ENCODE results near the gene CCDC187. TPM values are rescaled to one million over a fixed set of nuclear protein-coding genes. Genes with fewer than 3 reads are reported as not detected.

The CCDC187 gene
- total RNA-seq, 1 experiment from 2014 or later: 0.11 TPM

- peaks cover 6% of the 10 kb centered on the region for H3K36me3 ChIP-seq (ENCODE audit: control insufficient read depth, insufficient read depth, low read length)
- ChIA-PET CTCF (interaction anchor here (0.5 kb wide), 1 partner anchor 13 kb away, joined by 10 read pairs; no protein-coding TSS in a partner anchor), POLR2A (no interaction called here)
- DNase-seq: no peak
- H3K4me3 Mint-ChIP-seq (ENCODE audit: unreplicated experiment): no peak overlapping the region
- no peak for TF ChIP-seq CTCF (IDR thresholded peaks at IDR 0.05; ENCODE audit: insufficient read depth in 1 of 2, low read depth in 1 of 2, low read length in 1 of 2, severe bottlenecking in 1 of 2, unreplicated experiment in 1 of 2)
- H3K27me3 ChIP-seq (replicated peaks; ENCODE audit: control insufficient read depth, insufficient read depth, low read length): no peaks in the 10 kb centered on the region
- H3K9me3 Mint-ChIP-seq (ENCODE audit: unreplicated experiment): peaks cover under 1% of the 10 kb centered on the region
- H3K27me3 Mint-ChIP-seq (ENCODE audit: insufficient read depth, unreplicated experiment): no peaks in the 10 kb centered on the region
- no TSS peak for BruUV-seq (replicated peaks)
- intact Hi-C loops (cut with micrococcal nuclease; ENCODE audit: unreplicated experiment): loop anchor here (10.0 kb wide), 1 partner anchor 45 kb away; no protein-coding TSS in a partner anchor
- H3K27ac Mint-ChIP-seq (ENCODE audit: unreplicated experiment): no peak overlapping the region
- H3K36me3 Mint-ChIP-seq (ENCODE audit: insufficient read depth, unreplicated experiment): peaks cover 62% of the 10 kb centered on the region
- no peaks in the 10 kb centered on the region for H3K4me1 Mint-ChIP-seq (ENCODE audit: low read depth, unreplicated experiment)
- no peaks in the 10 kb centered on the region for H3K4me1 ChIP-seq
- no peaks in the 10 kb centered on the region for H3K9me3 ChIP-seq
- H3K4me3 ChIP-seq (ENCODE audit: low read depth, low read length): no peak overlapping the region
These were observed 83.7 kb downstream of the CCDC187 start for GRCh38 chr9:136220017-136220729.

- intact Hi-C loops (cut with micrococcal nuclease; ENCODE audit: unreplicated experiment): no loop called here
- no peaks in the 10 kb centered on the region for H3K27me3 ChIP-seq (replicated peaks; ENCODE audit: control insufficient read depth, insufficient read depth, low read length)
- Mint-ChIP-seq H3K9me3 (ENCODE audit: unreplicated experiment) (peaks cover 9% of the 10 kb centered on the region), H3K4me3 (ENCODE audit: unreplicated experiment) (no peak overlapping the region), H3K27me3 (ENCODE audit: insufficient read depth, unreplicated experiment) (no peaks in the 10 kb centered on the region), H3K4me1 (ENCODE audit: low read depth, unreplicated experiment) (no peaks in the 10 kb centered on the region), H3K36me3 (ENCODE audit: insufficient read depth, unreplicated experiment) (peaks cover 70% of the 10 kb centered on the region), H3K27ac (ENCODE audit: unreplicated experiment) (no peak overlapping the region)
- H3K4me3 ChIP-seq (ENCODE audit: low read depth, low read length): no peak overlapping the region
- TF ChIP-seq CTCF (IDR thresholded peaks at IDR 0.05; ENCODE audit: insufficient read depth in 1 of 2, low read depth in 1 of 2, low read length in 1 of 2, severe bottlenecking in 1 of 2, unreplicated experiment in 1 of 2): no peak
- no peaks in the 10 kb centered on the region for H3K4me1 ChIP-seq
- no peak for DNase-seq
- peaks cover 14% of the 10 kb centered on the region for H3K36me3 ChIP-seq (ENCODE audit: control insufficient read depth, insufficient read depth, low read length)
- POLR2A ChIA-PET: no interaction called here
- CTCF ChIA-PET: no interaction called here
- no TSS peak for BruUV-seq (replicated peaks)
- peaks cover 7% of the 10 kb centered on the region; the same call in 1 of the 2 replicates for H3K9me3 ChIP-seq
These were observed 84.6 kb downstream of the CCDC187 start for GRCh38 chr9:136219276-136219675.

DNA sequence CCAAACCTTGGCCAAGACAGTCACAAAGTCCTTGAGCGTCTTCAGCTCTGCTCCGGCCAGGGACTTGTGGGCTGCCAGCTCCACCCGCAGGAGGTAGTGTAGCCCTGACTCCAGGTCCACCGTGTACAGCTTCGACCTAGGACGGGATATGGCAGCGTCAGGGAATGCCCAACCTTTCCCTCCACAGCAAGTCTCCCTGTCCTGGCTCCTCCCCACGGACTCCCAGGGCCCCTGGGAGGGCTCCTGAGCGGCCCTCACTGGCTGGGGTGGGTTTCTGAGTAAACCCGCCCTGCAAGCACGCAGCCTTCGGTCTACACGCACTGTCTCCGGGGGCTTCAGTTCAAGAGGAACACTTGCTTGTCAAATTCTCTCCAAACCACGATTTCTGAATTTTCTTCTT is 85.2 kb downstream of the CCDC187 start:
- Mint-ChIP-seq H3K27ac (ENCODE audit: unreplicated experiment) (no peak overlapping the region), H3K27me3 (ENCODE audit: insufficient read depth, unreplicated experiment) (no peaks in the 10 kb centered on the region), H3K36me3 (ENCODE audit: insufficient read depth, unreplicated experiment) (peaks cover 71% of the 10 kb centered on the region), H3K4me1 (ENCODE audit: low read depth, unreplicated experiment) (no peaks in the 10 kb centered on the region), H3K9me3 (ENCODE audit: unreplicated experiment) (peaks cover 9% of the 10 kb centered on the region), H3K4me3 (ENCODE audit: unreplicated experiment) (no peak overlapping the region)
- H3K27me3 ChIP-seq (replicated peaks; ENCODE audit: control insufficient read depth, insufficient read depth, low read length): no peaks in the 10 kb centered on the region
- intact Hi-C loops (cut with micrococcal nuclease; ENCODE audit: unreplicated experiment): no loop called here
- ChIA-PET POLR2A (no interaction called here), CTCF (interaction anchor here (1.1 kb wide), 1 partner anchor 85 kb away, joined by 4 read pairs; no protein-coding TSS in a partner anchor)
- no peak for TF ChIP-seq CTCF (IDR thresholded peaks at IDR 0.05; ENCODE audit: insufficient read depth in 1 of 2, low read depth in 1 of 2, low read length in 1 of 2, severe bottlenecking in 1 of 2, unreplicated experiment in 1 of 2)
- H3K36me3 ChIP-seq (ENCODE audit: control insufficient read depth, insufficient read depth, low read length): peaks cover 11% of the 10 kb centered on the region
- no peaks in the 10 kb centered on the region for H3K4me1 ChIP-seq
- DNase-seq: no peak
- H3K9me3 ChIP-seq: peaks cover 10% of the 10 kb centered on the region; the same call in 1 of the 2 replicates
- H3K4me3 ChIP-seq (ENCODE audit: low read depth, low read length): no peak overlapping the region
- no TSS peak for BruUV-seq (replicated peaks)
